Testis (tissue), 3 donors: Measurements from ENCODE around the gene ALDH16A1. TPM values are rescaled to one million over a fixed set of nuclear protein-coding genes. Genes with fewer than 3 reads are reported as not detected.
A peak's percentile ranks its signal among the peaks of the same experiment; 100 is the strongest.

ENCODE experiments used
- DNase-seq: peaks from one replicate; pipeline ENCODE4 v3.0.0-alpha.2; 2019
- H3K27ac ChIP-seq, 2 donors: fragments of 200-600 bp; sonication (generic); one replicate each; pipeline ENCODE4 v1.5.1; 2019
- H3K27me3 ChIP-seq: fragments of 200-600 bp; sonication (generic); one replicate; pipeline ENCODE4 v1.5.1; 2019
- H3K36me3 ChIP-seq: fragments of 200-600 bp; sonication (generic); one replicate; pipeline ENCODE4 v1.5.1; 2017; ENCODE audit warnings: low read depth; ENCODE audit errors: missing control alignments
- H3K4me1 ChIP-seq: fragments of 200-600 bp; sonication (generic); one replicate; pipeline ENCODE4 v1.5.1; 2019
- H3K4me3 ChIP-seq, 2 donors: fragments of 200-600 bp; sonication (generic); one replicate each; pipeline ENCODE4 v1.5.1; 2017 to 2019
- H3K9me3 ChIP-seq: fragments of 200-600 bp; sonication (generic); one replicate; pipeline ENCODE4 v1.5.1; 2017
- POLR2A ChIP-seq: fragments of 450-650 bp; IDR thresholded peaks from one replicate; pipeline ENCODE4 v1.6.1; 2017; ENCODE audit warnings: antibody characterized with exemption, mild to moderate bottlenecking, moderate library complexity
- WGBS, 2 donors: methylation state at CpG; one replicate each; pipeline ENCODE4 v1.1.5; 2018; 5-methylcytosine and 5-hydroxymethylcytosine counted together
- intact Hi-C: fragments of 100-400 bp; cut with DNase I; formaldehyde crosslinking; loops from one replicate; pipeline ENCODE4 v1.15.1; 2023; ENCODE audit warnings: low total_unique reads
- polyA plus RNA-seq: library from polyadenylated mRNA; stranded (reverse); fragments of 350-450 nt; fragmentation: Illumina TruSeq; extraction: RNeasy Lipid Tissue Mini Kit (QIAGEN cat#74804); gene quantifications from one replicate; pipeline ENCODE4 v1.2.3, GENCODE V29; 2014; ENCODE audit warnings: low read depth, low replicate concordance; ENCODE audit not compliant: insufficient read depth
- total RNA-seq, 2 donors: library from RNA; depleted of rRNA; stranded (reverse); fragments of >200 nt; gene quantifications; one replicate each; pipeline ENCODE4 v1.2.3, GENCODE V29; 2016
- TF ChIP-seq, protein P1 (sequence below), 3 experiments: fragments of 450-650 bp in 2 of 3; fragments of 200-600 bp in 1 of 3; sonication (generic) in 1 of 3; IDR thresholded peaks; one replicate each; pipeline ENCODE4 v1.5.1; 2016 to 2019; ENCODE audit warnings: antibody characterized with exemption in 3 of 3, mild to moderate bottlenecking in 2 of 3, moderate library complexity in 1 of 3

ALDH16A1 gene
- total and polyA plus RNA-seq, 3 donors from 2014 or later, result 8.5 to 24.7 (median 22.4) TPM

DNA sequence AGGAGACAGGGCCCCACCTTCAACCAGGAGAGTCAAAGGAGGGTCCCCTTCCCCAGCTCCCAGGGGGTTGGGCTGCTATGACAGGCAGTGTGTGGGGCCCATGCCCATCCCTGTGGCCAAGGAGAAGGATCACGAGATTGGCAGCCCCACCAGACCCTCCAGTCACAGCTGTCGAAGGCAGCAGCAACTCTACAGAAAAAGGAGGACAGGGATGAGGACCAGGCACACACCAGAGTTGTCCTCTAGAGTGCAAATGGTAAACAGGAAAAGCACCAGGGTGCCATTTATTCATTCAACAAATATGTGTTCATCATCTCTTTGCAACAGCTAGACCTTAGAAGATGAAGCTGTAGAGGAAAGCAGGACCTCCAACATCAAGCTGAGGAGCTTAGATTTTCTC, 33.9 kb upstream of the ALDH16A1 start:
- no peak for TF ChIP-seq POLR2A
- TF ChIP-seq, protein P1, sequence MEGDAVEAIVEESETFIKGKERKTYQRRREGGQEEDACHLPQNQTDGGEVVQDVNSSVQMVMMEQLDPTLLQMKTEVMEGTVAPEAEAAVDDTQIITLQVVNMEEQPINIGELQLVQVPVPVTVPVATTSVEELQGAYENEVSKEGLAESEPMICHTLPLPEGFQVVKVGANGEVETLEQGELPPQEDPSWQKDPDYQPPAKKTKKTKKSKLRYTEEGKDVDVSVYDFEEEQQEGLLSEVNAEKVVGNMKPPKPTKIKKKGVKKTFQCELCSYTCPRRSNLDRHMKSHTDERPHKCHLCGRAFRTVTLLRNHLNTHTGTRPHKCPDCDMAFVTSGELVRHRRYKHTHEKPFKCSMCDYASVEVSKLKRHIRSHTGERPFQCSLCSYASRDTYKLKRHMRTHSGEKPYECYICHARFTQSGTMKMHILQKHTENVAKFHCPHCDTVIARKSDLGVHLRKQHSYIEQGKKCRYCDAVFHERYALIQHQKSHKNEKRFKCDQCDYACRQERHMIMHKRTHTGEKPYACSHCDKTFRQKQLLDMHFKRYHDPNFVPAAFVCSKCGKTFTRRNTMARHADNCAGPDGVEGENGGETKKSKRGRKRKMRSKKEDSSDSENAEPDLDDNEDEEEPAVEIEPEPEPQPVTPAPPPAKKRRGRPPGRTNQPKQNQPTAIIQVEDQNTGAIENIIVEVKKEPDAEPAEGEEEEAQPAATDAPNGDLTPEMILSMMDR (IDR thresholded peaks at IDR 0.05), result no peak
- H3K27me3 ChIP-seq, result no peaks in the 10 kb centered on the region
- H3K9me3 ChIP-seq, result no peaks in the 10 kb centered on the region
- DNase-seq, result no peak
- no peaks in the 10 kb centered on the region for H3K36me3 ChIP-seq
- H3K4me1 ChIP-seq, result peaks cover 22% of the 10 kb centered on the region
- intact Hi-C loops, result no loop called here
- no peak overlapping the region for H3K4me3 ChIP-seq
- H3K27ac ChIP-seq, result no peak overlapping the region
- WGBS, 2 donors, result 88 to 89% methylated on average over 2 of the region's 2 CpGs

DNA sequence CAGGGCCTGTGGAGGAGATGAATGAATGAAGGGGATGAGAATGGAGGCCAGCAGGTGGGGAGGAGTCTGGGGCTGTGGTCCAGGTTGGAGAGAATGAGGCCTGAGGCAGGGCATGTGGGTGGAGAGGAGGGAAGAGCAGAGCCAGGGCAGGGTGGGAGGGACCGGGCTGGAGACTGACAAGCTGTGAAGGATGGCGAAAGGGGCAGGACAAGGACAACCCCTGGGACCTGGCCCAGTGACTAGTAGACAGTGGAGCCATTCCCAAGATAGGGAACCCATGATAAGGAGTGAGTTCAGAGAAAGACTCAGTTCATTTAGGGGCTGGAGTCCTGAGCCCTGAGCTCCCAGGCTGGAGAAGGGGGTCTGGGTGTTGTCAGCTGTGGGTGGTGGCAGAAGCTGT, 32.8 kb upstream of the ALDH16A1 start:
- Histone ChIP-seq H3K36me3 (no peaks in the 10 kb centered on the region), H3K4me3 (no peak overlapping the region), H3K4me1 (peaks cover 22% of the 10 kb centered on the region), H3K27ac (no peak overlapping the region), H3K27me3 (no peaks in the 10 kb centered on the region), H3K9me3 (no peaks in the 10 kb centered on the region)
- TF ChIP-seq POLR2A, result no peak
- TF ChIP-seq, protein P1 (IDR thresholded peaks at IDR 0.05), result no peak
- intact Hi-C loops, result no loop called here
- WGBS, 2 donors, result 40 to 54% methylated on average over 2 of the region's 2 CpGs
- DNase-seq, result no peak

- Histone ChIP-seq H3K27me3 (peaks cover 3% of the 10 kb centered on the region), H3K4me3 (peak overlapping the region in 1 of 2 donors; percentile 27), H3K9me3 (no peaks in the 10 kb centered on the region), H3K27ac (no peak overlapping the region), H3K36me3 (no peaks in the 10 kb centered on the region), H3K4me1 (peaks cover 26% of the 10 kb centered on the region)
- peak; percentile 78 for DNase-seq
- intact Hi-C loops, result no loop called here
- WGBS, 2 donors, result 5% methylated on average over 48 of the region's 48 CpGs
- TF ChIP-seq POLR2A, result no peak
- TF ChIP-seq, protein P1 (IDR thresholded peaks at IDR 0.05), result no peak
These were observed 31.8 kb upstream of the ALDH16A1 start for GRCh38 chr19:49421039-49421877.

GRCh38 chr19:49421878-49422202, 31.2 kb upstream of the ALDH16A1 start:
- no peak for DNase-seq
- H3K9me3 ChIP-seq, result no peaks in the 10 kb centered on the region
- H3K4me1 ChIP-seq, result peaks cover 26% of the 10 kb centered on the region
- peaks cover 4% of the 10 kb centered on the region for H3K27me3 ChIP-seq
- H3K36me3 ChIP-seq, result no peaks in the 10 kb centered on the region
- 14 to 19% methylated on average over 2 to 3 of the region's 3 CpGs for WGBS, 2 donors
- TF ChIP-seq POLR2A, result no peak
- TF ChIP-seq, protein P1 (IDR thresholded peaks at IDR 0.05), result no peak
- H3K27ac ChIP-seq, result no peak overlapping the region
- no peak overlapping the region for H3K4me3 ChIP-seq
- intact Hi-C loops, result no loop called here
